ENCODE data around the gene RNF20.

Gene RNF20

GRCh38 chr9:101591787-101592446, 58.3 kb downstream of the RNF20 start:
- FAIRE-seq: no peak

GRCh38 chr9:101592788-101593187, 59.1 kb downstream of the RNF20 start:
- no peak for FAIRE-seq

DNA sequence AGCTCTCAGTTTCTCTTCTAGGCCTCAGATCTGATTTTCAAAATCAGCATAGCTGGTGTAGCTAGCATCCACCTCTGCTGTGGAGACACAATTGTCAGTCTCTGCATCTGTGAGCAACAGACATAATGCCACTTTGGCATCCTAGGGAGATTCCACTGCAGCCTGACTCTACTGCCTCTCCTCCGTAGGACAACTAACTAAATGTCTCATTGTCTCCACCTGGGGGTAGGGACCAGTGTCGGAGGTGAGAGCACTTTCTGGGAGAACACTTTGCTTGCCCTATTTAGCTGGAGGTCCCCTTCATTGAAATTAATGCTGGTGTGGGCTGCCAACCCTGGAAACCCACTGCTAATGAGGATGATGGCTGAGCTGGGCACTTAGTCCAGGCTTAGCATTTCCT, 59.7 kb downstream of the RNF20 start:
- FAIRE-seq: no peak

- FAIRE-seq: no peak
These were observed 61.1 kb downstream of the RNF20 start, which contains the start of gene PPP3R2 for GRCh38 chr9:101594796-101595195. Gene PPP3R2, minus strand, starts transcription at chr9:101594969. Its CDS starts 48 bp downstream, at chr9:101594921.

GRCh38 chr9:101601904-101602765, 68.5 kb downstream of the RNF20 start:
- FAIRE-seq: peak; percentile 88

- no peak for FAIRE-seq
These were observed 70.6 kb downstream of the RNF20 start for GRCh38 chr9:101604296-101604695.

- no peak for FAIRE-seq
These were observed 71.9 kb downstream of the RNF20 start for GRCh38 chr9:101605547-101605946.

Data from G401.6 (cell line).